HG03280 (cell line): ENCODE data around the gene JMJD4.

Source experiments
- ATAC-seq: cut with Tn5 transposase; IDR thresholded peaks from one replicate; pipeline ENCODE4 v1.9.1; 2021; ENCODE audit warnings: mild to moderate bottlenecking, moderate library complexity; ENCODE audit not compliant: unreplicated experiment

JMJD4 gene, protein sequence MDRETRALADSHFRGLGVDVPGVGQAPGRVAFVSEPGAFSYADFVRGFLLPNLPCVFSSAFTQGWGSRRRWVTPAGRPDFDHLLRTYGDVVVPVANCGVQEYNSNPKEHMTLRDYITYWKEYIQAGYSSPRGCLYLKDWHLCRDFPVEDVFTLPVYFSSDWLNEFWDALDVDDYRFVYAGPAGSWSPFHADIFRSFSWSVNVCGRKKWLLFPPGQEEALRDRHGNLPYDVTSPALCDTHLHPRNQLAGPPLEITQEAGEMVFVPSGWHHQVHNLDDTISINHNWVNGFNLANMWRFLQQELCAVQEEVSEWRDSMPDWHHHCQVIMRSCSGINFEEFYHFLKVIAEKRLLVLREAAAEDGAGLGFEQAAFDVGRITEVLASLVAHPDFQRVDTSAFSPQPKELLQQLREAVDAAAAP

DNA sequence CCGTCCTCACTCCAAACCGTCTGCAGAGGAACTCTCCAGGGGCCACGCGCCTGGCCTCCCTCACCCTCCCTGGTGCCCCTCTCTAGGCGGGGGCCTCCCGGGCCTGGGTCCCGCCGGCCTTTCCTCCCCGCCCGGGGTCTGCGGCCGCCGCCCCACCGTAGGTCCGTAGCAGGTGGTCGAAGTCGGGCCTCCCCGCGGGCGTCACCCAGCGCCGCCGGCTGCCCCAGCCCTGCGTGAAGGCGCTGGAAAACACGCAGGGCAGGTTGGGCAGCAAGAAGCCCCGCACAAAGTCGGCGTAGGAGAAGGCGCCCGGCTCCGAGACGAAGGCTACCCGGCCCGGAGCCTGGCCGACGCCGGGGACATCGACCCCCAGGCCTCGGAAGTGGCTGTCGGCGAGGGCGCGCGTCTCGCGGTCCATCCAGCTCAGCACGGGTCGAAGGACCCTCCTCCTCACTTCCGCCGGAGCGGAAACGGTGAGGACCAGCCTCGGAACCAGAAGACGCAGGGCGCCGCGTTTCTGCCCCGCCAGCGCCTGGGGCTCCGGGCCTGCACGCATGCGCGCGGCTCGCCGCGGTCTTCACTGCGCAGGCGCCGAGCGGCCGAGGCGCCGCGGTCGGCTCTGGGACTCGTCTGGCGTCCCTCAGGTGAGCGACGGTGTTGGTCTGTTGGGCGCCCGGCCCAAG lies at the start of gene JMJD4, which contains the start of gene SNAP47:
Gene JMJD4, minus strand, starts transcription at position 447 of the 683 bp plus-strand sequence. Its CDS starts 29 bp downstream, at position 418.
Gene SNAP47, plus strand, starts transcription at position 580 of the 683 bp plus-strand sequence. CDS start 12,302 bp downstream, outside the sequence.
- ATAC-seq, result peak; percentile 96

- no peak for ATAC-seq
These were observed 47.1 kb upstream of the JMJD4 start for GRCh38 chr1:227782226-227782625.

GRCh38 chr1:227781314-227781930 lies 46.3 kb upstream of the JMJD4 start:
- no peak for ATAC-seq

DNA sequence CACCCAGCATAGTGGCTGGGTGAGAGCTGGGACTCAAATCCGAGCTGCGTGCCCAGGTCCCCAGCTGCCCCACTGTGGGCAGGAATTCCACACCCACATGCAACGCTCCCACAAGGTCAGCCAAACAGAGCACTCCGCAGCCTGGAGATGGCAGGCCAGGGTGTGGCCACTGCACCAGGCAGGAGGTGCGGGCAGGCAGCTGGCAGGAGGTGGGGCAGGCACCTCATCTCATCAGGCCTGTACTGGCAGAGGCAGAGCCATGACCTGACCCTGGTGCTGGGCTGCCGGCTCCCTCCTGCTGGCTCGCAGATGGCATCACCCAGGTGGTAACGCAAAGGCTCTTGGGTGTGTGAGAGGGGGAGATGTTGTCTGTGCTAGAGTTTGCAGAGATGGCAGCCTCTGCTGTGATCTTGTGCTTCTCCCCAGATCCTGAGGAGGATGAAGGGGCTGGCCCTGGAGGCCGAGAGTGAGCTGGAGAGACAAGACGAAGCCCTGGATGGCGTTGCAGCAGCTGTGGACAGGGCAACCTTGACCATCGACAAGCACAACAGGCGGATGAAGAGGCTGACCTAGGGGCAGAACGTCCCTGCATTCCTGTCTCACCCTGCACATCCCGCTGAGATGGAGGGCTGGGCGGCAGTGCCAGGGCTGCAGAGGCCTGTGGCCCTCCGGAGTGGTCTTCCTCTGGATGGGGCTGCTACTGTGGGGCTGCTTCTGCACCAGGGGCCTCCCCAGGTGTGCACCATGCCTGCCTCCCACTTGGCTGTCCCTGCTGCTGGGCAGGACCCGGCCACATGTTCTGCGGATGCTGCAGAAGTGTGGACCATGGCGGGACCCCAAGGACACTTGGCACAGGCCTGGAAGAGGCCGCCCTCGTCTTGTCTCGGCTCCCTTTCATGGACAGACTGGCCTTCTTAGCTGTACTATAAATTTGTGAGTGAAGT lies 45.3 kb upstream of the JMJD4 start:
- no peak for ATAC-seq

GRCh38 chr1:227779685-227780084 lies 44.6 kb upstream of the JMJD4 start:
- no peak for ATAC-seq

- no peak for ATAC-seq
These were observed 43.9 kb upstream of the JMJD4 start for GRCh38 chr1:227779021-227779441.

GRCh38 chr1:227778401-227778947 lies 43.4 kb upstream of the JMJD4 start:
- ATAC-seq, result no peak

DNA sequence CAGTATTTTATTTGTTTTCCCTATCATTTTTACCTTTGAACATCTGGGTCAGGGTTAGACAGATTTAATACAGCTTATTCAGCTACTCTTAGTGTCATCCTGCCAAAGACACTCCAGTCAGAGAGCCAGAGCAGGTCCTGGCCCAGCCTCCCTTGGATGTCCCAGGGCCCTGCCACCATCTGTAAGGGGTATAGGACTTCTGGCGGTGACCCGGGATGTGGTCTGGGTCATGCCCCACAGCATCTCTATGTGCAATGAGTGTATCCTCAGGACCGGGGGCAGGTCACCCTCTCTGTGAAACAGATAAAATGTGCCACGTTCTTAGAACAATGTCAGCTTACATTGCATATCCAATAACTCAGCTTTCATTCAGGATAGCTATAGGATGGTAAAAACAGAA lies 42.5 kb upstream of the JMJD4 start:
- ATAC-seq, result no peak

DNA sequence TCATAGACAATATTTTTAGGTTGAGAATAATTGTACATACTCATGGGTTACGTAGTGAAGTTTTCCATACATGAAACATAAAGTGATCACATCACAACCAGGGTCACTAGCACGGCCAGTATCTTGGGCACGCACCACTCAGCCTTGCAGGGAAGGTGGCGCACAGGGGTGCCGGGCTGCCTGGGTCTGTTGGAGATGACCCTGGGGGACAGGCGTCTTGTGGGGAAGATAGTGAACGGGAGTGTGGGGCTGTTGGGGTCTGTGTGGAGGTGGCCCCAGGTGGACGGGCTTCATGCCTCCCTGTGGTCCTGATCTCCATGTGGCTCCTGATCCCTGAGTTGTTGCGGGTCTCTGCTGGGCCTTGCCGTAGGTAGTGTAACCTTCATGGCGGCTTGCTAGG lies 42.1 kb upstream of the JMJD4 start:
- ATAC-seq, result no peak

DNA sequence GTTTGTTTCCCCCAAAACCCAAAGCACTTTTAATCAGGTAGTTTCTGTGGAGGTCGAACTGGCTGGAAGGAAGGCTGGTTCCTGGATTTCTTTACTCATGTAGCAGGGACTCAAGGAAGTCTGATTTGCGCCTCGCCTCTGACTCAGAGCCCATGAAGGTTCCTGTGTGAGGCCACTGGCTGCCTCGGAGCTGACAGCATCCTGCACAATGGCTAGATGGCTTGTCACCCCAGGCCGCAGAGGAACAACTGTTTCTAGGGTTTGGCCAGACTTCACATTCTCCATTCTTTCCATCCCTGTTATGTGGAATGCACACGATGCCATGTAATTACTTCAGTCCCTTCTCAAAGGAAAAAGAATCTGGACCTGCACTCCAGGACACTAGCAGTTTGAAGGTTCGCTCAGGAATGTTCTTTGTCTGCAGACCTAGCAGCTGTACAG lies 41.2 kb upstream of the JMJD4 start:
- ATAC-seq, result no peak

GRCh38 chr1:227775841-227776240 lies 40.7 kb upstream of the JMJD4 start:
- ATAC-seq, result no peak

DNA sequence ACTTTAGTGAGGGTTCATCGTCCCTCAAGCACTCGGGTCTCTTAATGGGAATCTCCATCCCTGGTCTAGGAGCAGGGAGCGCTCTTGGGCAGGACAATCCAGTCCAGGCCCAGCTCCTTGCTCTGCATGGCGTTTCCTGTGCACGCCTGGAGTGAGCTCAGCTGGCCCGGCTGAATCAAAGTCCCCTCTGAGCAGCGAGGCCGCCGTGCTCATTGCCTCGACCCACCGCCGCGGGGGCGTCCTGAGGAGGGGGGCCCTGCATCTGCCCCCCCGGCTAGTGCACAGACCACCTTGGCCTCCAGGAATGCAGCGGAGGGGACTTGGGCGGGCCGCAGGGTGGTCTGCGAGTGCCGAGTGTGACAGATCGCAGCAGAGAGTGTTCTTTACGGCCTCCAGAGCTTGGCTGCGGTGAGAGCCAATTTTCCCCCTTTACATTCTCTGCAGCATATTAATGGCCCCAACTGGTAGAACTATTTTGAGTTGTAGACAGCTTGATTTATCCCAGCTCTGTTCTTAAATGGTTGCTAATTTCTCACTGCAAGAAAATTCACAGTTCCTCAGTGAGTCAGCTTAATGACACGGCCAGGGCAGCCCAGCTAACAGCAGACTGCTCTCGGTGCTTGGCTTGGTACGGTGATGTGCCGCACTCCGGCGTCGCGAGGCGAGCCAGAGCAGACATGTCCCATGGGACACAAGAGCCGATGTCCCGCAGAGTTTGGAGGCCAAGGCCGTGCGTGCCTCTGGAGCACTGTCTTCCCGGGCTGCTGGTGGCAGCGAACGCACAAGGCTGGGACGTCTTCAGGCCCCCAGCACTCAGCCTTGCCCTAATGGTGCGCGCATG lies 39.9 kb upstream of the JMJD4 start:
- ATAC-seq, result no peak

GRCh38 chr1:227774051-227774731 lies 39.1 kb upstream of the JMJD4 start:
- no peak for ATAC-seq

DNA sequence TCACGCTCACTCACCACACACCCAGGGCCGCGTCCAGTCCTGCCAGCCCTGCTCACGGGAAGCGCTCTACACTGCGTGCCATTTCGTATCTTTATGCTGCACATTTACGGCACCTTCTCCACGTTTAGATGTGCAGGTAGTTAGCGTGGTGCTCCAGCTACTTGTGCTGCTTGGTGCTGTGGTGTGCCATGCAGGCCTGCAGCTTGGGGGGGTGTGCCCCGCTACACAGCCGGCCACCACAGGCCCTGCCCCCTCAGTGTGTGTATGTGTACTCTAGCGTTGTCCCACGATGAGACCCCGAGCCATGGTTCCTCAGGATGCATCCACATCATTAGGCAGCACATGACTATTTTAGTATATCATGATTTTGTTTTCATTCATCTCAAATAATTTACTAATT lies 38.5 kb upstream of the JMJD4 start:
- ATAC-seq, result no peak

DNA sequence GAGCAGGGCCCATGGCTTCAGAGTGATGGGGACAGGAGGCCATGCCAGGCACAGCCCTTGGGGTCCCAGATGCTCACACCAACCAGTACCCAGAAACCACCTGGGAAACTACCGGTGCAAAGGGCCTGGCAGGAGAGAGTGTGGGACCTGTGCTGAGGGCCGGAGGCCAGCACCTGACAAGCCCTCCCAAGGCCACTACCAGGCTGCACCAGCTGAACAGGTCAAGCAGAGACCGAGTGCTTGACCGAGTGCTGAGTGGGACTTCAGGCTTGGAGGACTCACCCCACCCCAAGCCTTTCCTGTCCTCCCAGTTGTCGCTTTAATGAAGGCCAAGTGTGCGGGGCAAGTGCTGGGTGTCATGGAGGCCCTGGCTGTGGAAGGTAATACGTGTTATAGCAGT lies 36.7 kb upstream of the JMJD4 start:
- no peak for ATAC-seq

DNA sequence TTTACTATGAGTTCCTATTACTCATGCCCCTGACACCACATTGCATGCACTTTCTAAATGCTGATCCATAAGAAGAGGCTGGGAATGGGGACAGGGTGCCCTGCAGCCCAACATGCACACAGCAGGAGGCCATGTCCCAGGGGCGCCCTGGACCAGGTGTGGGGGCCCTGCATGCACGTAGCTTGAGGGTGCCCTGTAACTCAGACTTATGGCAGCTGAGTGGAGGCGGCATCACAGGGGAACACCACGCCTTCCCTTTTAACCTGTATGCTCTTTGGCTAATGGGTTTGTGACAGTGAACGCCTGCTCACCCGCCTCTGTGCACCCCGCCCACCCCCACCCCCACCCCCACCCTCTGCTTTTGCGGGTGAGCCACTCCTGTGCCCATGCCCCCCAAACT lies 36.2 kb upstream of the JMJD4 start:
- ATAC-seq, result no peak

DNA sequence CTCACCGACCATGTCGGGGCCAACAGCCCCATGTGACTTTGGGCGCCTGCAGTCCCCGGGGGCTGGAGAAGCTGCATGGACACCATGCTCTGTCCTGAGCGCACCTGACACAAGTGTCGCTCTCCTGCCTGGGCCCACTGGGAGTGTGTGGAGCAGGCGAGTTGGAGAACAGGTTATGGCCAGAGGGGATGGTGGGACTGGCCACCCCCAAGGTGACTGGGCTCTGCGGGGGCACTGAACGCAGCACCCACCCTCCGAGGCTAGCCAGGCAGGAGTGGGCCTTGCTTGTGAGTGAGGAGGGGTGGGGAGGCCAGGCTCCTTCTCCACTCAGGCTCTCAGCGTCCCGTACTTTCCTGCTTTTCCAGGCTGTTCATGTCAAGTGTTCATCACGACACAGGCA lies 35.7 kb upstream of the JMJD4 start:
- no peak for ATAC-seq

DNA sequence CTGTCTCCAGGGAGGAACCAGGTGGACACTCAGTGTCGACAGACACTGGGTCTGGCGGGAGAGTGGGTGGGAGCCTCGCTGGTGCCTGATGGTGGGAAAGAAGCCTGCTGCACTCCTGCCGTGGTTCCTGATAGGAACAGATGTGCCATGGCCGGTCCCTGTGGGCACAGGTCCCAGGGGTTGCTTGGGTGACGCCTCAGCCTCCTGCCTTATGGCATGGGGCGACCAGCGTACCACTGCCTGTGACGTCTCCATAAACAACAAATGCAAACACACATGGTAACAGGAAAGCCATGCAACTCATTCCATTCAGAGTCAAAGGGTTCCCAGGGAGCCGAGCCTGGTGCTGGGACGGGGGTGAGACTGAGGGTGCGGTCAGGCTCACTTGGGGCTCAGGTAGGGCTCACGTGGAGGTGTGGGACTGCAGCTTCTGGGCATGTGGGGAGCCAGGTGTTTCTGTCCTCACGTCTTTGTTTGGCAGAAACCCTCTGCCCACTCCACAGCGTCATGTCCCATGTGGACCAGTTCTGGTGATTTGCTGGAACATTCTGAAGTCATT lies 34.9 kb upstream of the JMJD4 start:
- ATAC-seq, result no peak
